GM12892 (cell line): Measurements from ENCODE around the gene SLC41A1.

ENCODE experiments used
- POLR2A ChIP-seq: IDR thresholded peaks from 2 replicates; pipeline ENCODE4 v1.6.1; 2011; ENCODE audit warnings: low read depth, low read length, control low read depth
- POLR2AphosphoS5 ChIP-seq: IDR thresholded peaks from 2 replicates; pipeline ENCODE4 v1.6.1; 2011; ENCODE audit warnings: low read depth, low read length, control low read depth
- TAF1 ChIP-seq: IDR thresholded peaks from 2 replicates; pipeline ENCODE4 v1.6.1; 2011; ENCODE audit warnings: low read depth, mild to moderate bottlenecking, control low read depth, low read length, borderline replicate concordance

DNA sequence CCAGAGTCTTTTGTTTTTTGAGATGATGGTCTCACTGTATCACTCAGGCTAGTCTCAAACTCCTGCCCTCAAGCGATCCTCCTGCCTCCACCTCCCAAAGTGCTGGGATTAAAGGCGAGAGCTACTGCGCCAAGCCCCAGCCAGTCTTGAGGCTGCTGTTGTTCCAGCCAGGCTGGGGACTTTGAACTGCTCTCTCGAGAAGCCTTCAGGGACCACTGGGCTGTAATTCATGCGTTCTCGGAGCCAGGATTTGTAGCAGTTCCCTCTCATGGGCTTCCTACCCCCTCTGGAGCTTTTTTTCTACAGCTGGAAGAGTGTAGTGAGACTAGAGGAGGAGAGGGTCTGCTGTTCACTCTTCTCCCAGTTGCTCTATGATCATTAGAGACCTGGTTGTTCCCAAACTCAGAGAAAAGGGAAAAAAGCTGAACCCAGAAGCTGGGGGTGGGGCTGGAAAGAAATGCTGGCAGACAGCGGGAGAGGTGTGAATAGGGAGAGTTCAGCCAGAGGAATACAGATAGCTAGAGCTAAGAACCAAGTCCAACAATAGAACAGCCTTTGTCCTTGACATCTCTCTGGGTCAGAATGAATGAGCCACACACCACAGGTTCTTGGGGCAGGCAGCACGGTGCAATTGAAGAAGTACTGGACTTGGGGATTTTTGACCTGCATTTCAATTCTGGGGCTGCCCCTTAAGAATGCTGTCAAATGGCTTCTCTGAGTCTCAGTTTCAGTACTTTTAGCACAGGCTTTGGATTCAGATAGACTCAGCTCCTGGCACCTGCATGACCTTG, 13.2 kb upstream of the SLC41A1 start:
- TF ChIP-seq POLR2A: no peak
- no peak for TF ChIP-seq POLR2AphosphoS5
- TF ChIP-seq TAF1: no peak
